H1 (cell line): ENCODE measurements around the gene ZBTB7A. TPM values are rescaled to one million over a fixed set of nuclear protein-coding genes. Genes with fewer than 3 reads are reported as not detected.

Source experiments
- CTCF ChIA-PET: fragments of 300-600 bp; sonication (Branson Sonifier 250); formaldehyde crosslinking; loops from one replicate; lab custom pipeline; 2021; ENCODE audit not compliant: partially characterized antibody; lab: Charles Lee
- POLR2A ChIA-PET: fragments of 300-600 bp; sonication (Branson Sonifier 250); formaldehyde crosslinking; loops from one replicate; lab custom pipeline; 2021; ENCODE audit warnings: inconsistent platforms; ENCODE audit not compliant: partially characterized antibody; lab: Charles Lee
- DNase-seq, 2 experiments: peaks; one replicate each; pipeline versions ENCODE4 v3.0.0 to v3.0.0-alpha.2; 2010 to 2022; ENCODE audit warnings: low spot score in 2 of 2, low read depth in 1 of 2, mixed read lengths in 1 of 2
- FAIRE-seq: peaks from 2 replicates; lab custom pipeline; 2011; peaks lifted over from hg19 to GRCh38; lab: Jason Lieb, UNC
- H2AFZ ChIP-seq: 2 replicates; pipeline ENCODE4 v1.8.1; 2012; ENCODE audit warnings: low read length, inconsistent platforms
- H2AK5ac ChIP-seq: 2 replicates; pipeline ENCODE4 v1.6.1; 2013; ENCODE audit warnings: low read depth, low read length
- H2BK120ac ChIP-seq: replicated peaks from 2 replicates; pipeline ENCODE3; 2013; ENCODE audit warnings: low read depth, low read length, inconsistent platforms
- H2BK12ac ChIP-seq: 2 replicates; pipeline ENCODE4 v1.6.1; 2013; ENCODE audit warnings: low read depth, low read length
- H2BK15ac ChIP-seq: 2 replicates; pipeline ENCODE4 v1.6.1; 2013; ENCODE audit warnings: low read length
- H2BK20ac ChIP-seq: 2 replicates; pipeline ENCODE4 v1.6.1; 2013; ENCODE audit warnings: low read length
- H2BK5ac ChIP-seq: 2 replicates; pipeline ENCODE4 v1.6.1; 2013; ENCODE audit warnings: low read depth, low read length
- H3K14ac ChIP-seq: 2 replicates; pipeline ENCODE4 v1.6.1; 2013; ENCODE audit warnings: inconsistent platforms; ENCODE audit not compliant: insufficient read length
- H3K18ac ChIP-seq: 2 replicates; pipeline ENCODE4 v1.6.1; 2013; ENCODE audit warnings: low read length; ENCODE audit errors: extremely low read depth
- H3K23ac ChIP-seq: 2 replicates; pipeline ENCODE4 v1.6.1; 2013; ENCODE audit warnings: inconsistent platforms; ENCODE audit not compliant: insufficient read length
- H3K23me2 ChIP-seq: 2 replicates; pipeline ENCODE4 v1.6.1; 2013; ENCODE audit warnings: low read depth, low read length
- H3K27ac ChIP-seq: 2 replicates; pipeline ENCODE4 v1.6.1; 2011; ENCODE audit warnings: low read depth, low read length, inconsistent platforms
- H3K27me3 ChIP-seq, 4 experiments: replicated peaks in 1 of 4; 1 replicate in 1 of 4; 2 replicates in 3 of 4; pipeline versions ENCODE4 v1.6.1 to v1.8.1; 2011 to 2013; ENCODE audit warnings: low read length in 3 of 4, mild to moderate bottlenecking in 3 of 4, inconsistent platforms in 2 of 4, mixed read lengths in 2 of 4, moderate library complexity in 1 of 4; ENCODE audit not compliant: control insufficient read depth in 3 of 4, insufficient read depth in 3 of 4; ENCODE audit errors: extremely low read depth in 1 of 4
- H3K36me3 ChIP-seq, 4 experiments: 2 replicates each; pipeline versions ENCODE4 v1.6.1 to v1.8.1; 2011 to 2013; ENCODE audit warnings: mild to moderate bottlenecking in 4 of 4, low read length in 3 of 4, moderate library complexity in 2 of 4, control low read depth in 1 of 4, inconsistent platforms in 1 of 4; ENCODE audit not compliant: insufficient read depth in 4 of 4, control insufficient read depth in 2 of 4
- H3K4ac ChIP-seq: replicated peaks from 2 replicates; pipeline ENCODE3; 2013; ENCODE audit warnings: low read length, low read depth, mixed read lengths, inconsistent platforms; ENCODE audit not compliant: insufficient read length
- H3K4me1 ChIP-seq, 4 experiments: replicated peaks in 1 of 4; 1 replicate in 1 of 4; 2 replicates in 3 of 4; pipeline versions ENCODE4 v1.6.1 to v1.8.1; 2011 to 2013; ENCODE audit warnings: low read length in 3 of 4, inconsistent platforms in 2 of 4, mixed read lengths in 1 of 4; ENCODE audit not compliant: insufficient read depth in 4 of 4, control insufficient read depth in 3 of 4
- H3K4me2 ChIP-seq, 2 experiments: 2 replicates each; pipeline versions ENCODE4 v1.6.1 to v1.8.1; 2011 to 2013; ENCODE audit warnings: low read depth in 2 of 2, low read length in 2 of 2, control low read depth in 1 of 2, inconsistent platforms in 1 of 2, mild to moderate bottlenecking in 1 of 2; ENCODE audit not compliant: insufficient read depth in 1 of 2
- H3K4me3 ChIP-seq, 4 experiments: fragments of 200-600, 300-600 bp in 1 of 4; sonication (generic), shearing (Covaris generic), sonication (Bioruptor Twin) in 1 of 4; 2 replicates each; pipeline versions ENCODE4 v1.5.1 to v1.8.1; 2011 to 2016; ENCODE audit warnings: low read length in 4 of 4, low read depth in 3 of 4, control low read depth in 2 of 4, inconsistent platforms in 2 of 4, mild to moderate bottlenecking in 2 of 4, mixed read lengths in 1 of 4, moderate library complexity in 1 of 4; ENCODE audit not compliant: insufficient read depth in 2 of 4; ENCODE audit errors: extremely low read depth in 1 of 4
- H3K56ac ChIP-seq: replicated peaks from 2 replicates; pipeline ENCODE3; 2013; ENCODE audit warnings: low read depth, mild to moderate bottlenecking, mixed read lengths, low read length, inconsistent platforms; ENCODE audit not compliant: insufficient read length
- H3K79me1 ChIP-seq: 2 replicates; pipeline ENCODE4 v1.6.1; 2013; ENCODE audit warnings: low read depth, low read length, control low read depth
- H3K79me2 ChIP-seq, 2 experiments: 2 replicates each; pipeline versions ENCODE4 v1.6.1 to v1.8.1; 2012 to 2013; ENCODE audit warnings: low read length in 2 of 2, mild to moderate bottlenecking in 2 of 2, inconsistent platforms in 1 of 2; ENCODE audit not compliant: insufficient read depth in 2 of 2, control insufficient read depth in 1 of 2
- H3K9ac ChIP-seq, 4 experiments: replicated peaks in 1 of 4; 1 replicate in 1 of 4; 2 replicates in 3 of 4; pipeline versions ENCODE4 v1.6.1 to v1.8.1; 2011 to 2013; ENCODE audit warnings: low read depth in 3 of 4, low read length in 3 of 4, control low read depth in 2 of 4, mild to moderate bottlenecking in 2 of 4, moderate library complexity in 2 of 4, inconsistent platforms in 1 of 4; ENCODE audit errors: extremely low read depth in 1 of 4
- H3K9me3 ChIP-seq, 2 experiments: 2 replicates each; pipeline versions ENCODE4 v1.6.1 to v1.8.1; 2012 to 2013; ENCODE audit warnings: mild to moderate bottlenecking in 2 of 2, moderate library complexity in 2 of 2, control low read depth in 1 of 2, inconsistent platforms in 1 of 2, low read depth in 1 of 2, low read length in 1 of 2, mixed read lengths in 1 of 2; ENCODE audit not compliant: insufficient read depth in 2 of 2
- H4K20me1 ChIP-seq, 2 experiments: replicated peaks in 1 of 2; 2 replicates each; pipeline versions ENCODE3 to v1.8.1; 2011 to 2013; ENCODE audit warnings: inconsistent platforms in 2 of 2, low read length in 2 of 2, mild to moderate bottlenecking in 1 of 2; ENCODE audit not compliant: insufficient read depth in 2 of 2, control insufficient read depth in 1 of 2
- H4K5ac ChIP-seq: 2 replicates; pipeline ENCODE4 v1.6.1; 2013; ENCODE audit warnings: low read length, low read depth, mixed read lengths, inconsistent platforms; ENCODE audit not compliant: insufficient read length
- H4K8ac ChIP-seq: 2 replicates; pipeline ENCODE4 v1.8.0; 2013; ENCODE audit warnings: mild to moderate bottlenecking, moderate library complexity, low read length, inconsistent platforms; ENCODE audit not compliant: insufficient read depth; ENCODE audit errors: extremely low read depth
- H4K91ac ChIP-seq: replicated peaks from 2 replicates; pipeline ENCODE3; 2013; ENCODE audit warnings: low read length, mixed read lengths, inconsistent platforms; ENCODE audit not compliant: insufficient read length
- RAD21 ChIP-seq, 2 experiments: IDR thresholded peaks in 1 of 2; conservative IDR thresholded peaks in 1 of 2; 2 replicates each; pipeline ENCODE4 v1.6.1; 2011; ENCODE audit warnings: low read depth in 2 of 2, low read length in 2 of 2, improper control_type of control experiment in 1 of 2, inconsistent platforms in 1 of 2, mild to moderate bottlenecking in 1 of 2, moderate library complexity in 1 of 2
- USF2 ChIP-seq: IDR thresholded peaks from 2 replicates; pipeline ENCODE4 v1.6.1; 2011; ENCODE audit warnings: low read length, improper control_type of control experiment
- WGBS, 2 experiments: shearing (Covaris generic) in 1 of 2; methylation state at CpG; one replicate each; pipeline versions ENCODE4 v1.1.6 to v1.1.7; 2013 to 2015; ENCODE audit warnings: low lambda C conversion rate in 2 of 2, mixed read lengths in 2 of 2, inconsistent platforms in 1 of 2, low coverage in 1 of 2, missing lambda C conversion rate in 1 of 2; ENCODE audit not compliant: insufficient replicate concordance in 2 of 2, insufficient coverage in 1 of 2, insufficient read length in 1 of 2; ENCODE audit errors: extremely low coverage in 1 of 2, missing lambda C conversion rate in 1 of 2; 5-methylcytosine and 5-hydroxymethylcytosine counted together
- polyA plus RNA-seq, 7 experiments: library from polyadenylated mRNA; depleted of rRNA in 3 of 7; stranded (reverse) in 5 of 7; unstranded in 2 of 7; fragments of >200 nt in 5 of 7; fragments of 200-250 nt in 2 of 7; gene quantifications; 1 replicate in 5 of 7; 2 replicates in 1 of 7; 4 replicates in 1 of 7; pipeline versions ENCODE4 v1.2.1 to v1.2.3, GENCODE V29; 2011 to 2013; ENCODE audit warnings: missing spikeins in 2 of 7, mixed read lengths in 2 of 7
- total RNA-seq: library from RNA; stranded (reverse); fragmentation: NEBNext Ultra II Directional; extraction: Animal tissue kit (Norgen Biotek cat#: 25700); gene quantifications from 2 replicates; pipeline ENCODE4 v1.2.1, GENCODE V29; 2021

The ZBTB7A gene
- total and polyA plus RNA-seq, 2 of the 8 experiments (the other 6 are each of a cell fraction or from before 2014, with no cell fraction given): 5.6 to 17.8 TPM

- no peaks in the 10 kb centered on the region for H3K9me3 ChIP-seq
- TF ChIP-seq RAD21 (IDR thresholded peaks at IDR 0.05 in 1 of 2, conservative IDR thresholded peaks at IDR 0.05 in 1 of 2; ENCODE audit: low read depth in 2 of 2, low read length in 2 of 2) (peak in 1 of 2 experiments; percentile 6; a peak in 2 of 4 replicates), USF2 (no peak)
- TF ChIP-seq, all 59 proteins: peak for 1
- no peak overlapping the region for H4K91ac ChIP-seq
- no peak overlapping the region for H4K8ac ChIP-seq
- H3K14ac ChIP-seq: no peak overlapping the region
- ChIA-PET CTCF (interaction anchor here (1.1 to 1.9 kb wide), 3 partner anchors 13 to 98 kb away, joined by 3 to 7 read pairs (median 4); no protein-coding TSS in a partner anchor), POLR2A (interaction anchor here (1.1 to 2.1 kb wide), 3 partner anchors 12 to 25 kb away, joined by 3 to 8 read pairs (median 3); no protein-coding TSS in a partner anchor)
- H2BK20ac ChIP-seq: no peak overlapping the region
- H3K36me3 ChIP-seq: peaks cover 14 to 53% (median 38%) of the 10 kb centered on the region in 4 experiments
- H3K56ac ChIP-seq: no peak overlapping the region
- H3K4me2 ChIP-seq: no peak overlapping the region
- H3K27ac ChIP-seq: no peak overlapping the region
- no peak overlapping the region for H2BK120ac ChIP-seq
- no peak overlapping the region for H3K23ac ChIP-seq
- no peak overlapping the region for H3K4ac ChIP-seq
- peaks cover 3% of the 10 kb centered on the region; the same call in 1 of the 2 replicates for H3K79me1 ChIP-seq
- H2BK12ac ChIP-seq: no peak overlapping the region
- no peak overlapping the region for H2BK5ac ChIP-seq
- no peak overlapping the region for H3K9ac ChIP-seq
- H3K27me3 ChIP-seq: no peaks in the 10 kb centered on the region
- WGBS, 2 experiments: 90% methylated on average over 46 of the region's 53 CpGs; no CpG with 5 or more reads in 1 of the 2 experiments
- no peak overlapping the region for H3K18ac ChIP-seq
- DNase-seq (no peak), FAIRE-seq (no peak)
- no peaks in the 10 kb centered on the region for H3K23me2 ChIP-seq
- H2AK5ac ChIP-seq: no peak overlapping the region
- H2BK15ac ChIP-seq: no peak overlapping the region
- no peak overlapping the region for H2AFZ ChIP-seq
- H3K4me3 ChIP-seq: no peak overlapping the region
- H3K79me2 ChIP-seq: no peaks in the 10 kb centered on the region
- H3K4me1 ChIP-seq: no peaks in the 10 kb centered on the region
- H4K20me1 ChIP-seq: peaks cover 0 to 9% of the 10 kb centered on the region in 2 experiments
- no peak overlapping the region for H4K5ac ChIP-seq
Observed at GRCh38 chr19:4102339-4103079, 35.8 kb upstream of the ZBTB7A start.
